Epithelial cell of proximal tubule (primary cell): Measurements from ENCODE around the gene GSTM2. TPM values are rescaled to one million over a fixed set of nuclear protein-coding genes. Genes with fewer than 3 reads are reported as not detected.

Experiments
- DNase-seq: peaks from one replicate; pipeline ENCODE4 v3.0.0-alpha.2; 2011; ENCODE audit warnings: low read depth
- H3K4me3 ChIP-seq: 2 replicates; pipeline ENCODE4 v1.5.1; 2011; ENCODE audit warnings: low read depth, mild to moderate bottlenecking, low read length
- CTCF ChIP-seq: conservative IDR thresholded peaks from 2 replicates; pipeline ENCODE4 v1.5.1; 2012; ENCODE audit warnings: low read depth, mild to moderate bottlenecking, low read length
- total RNA-seq: library from RNA; depleted of rRNA; stranded (reverse); fragments of >200 nt; gene quantifications from 2 replicates; pipeline ENCODE4 v1.2.3, GENCODE V29; 2015

GSTM2 gene
- total RNA-seq, 1 donor from 2014 or later: 8.9 TPM

GRCh38 chr1:109634771-109635750 lies 32.8 kb upstream of the GSTM2 start:
- no peak for DNase-seq
- H3K4me3 ChIP-seq: no peak overlapping the region
- no peak for TF ChIP-seq CTCF

GRCh38 chr1:109635862-109636200 lies 32.0 kb upstream of the GSTM2 start:
- H3K4me3 ChIP-seq: no peak overlapping the region
- TF ChIP-seq CTCF: no peak
- no peak for DNase-seq

- no peak for TF ChIP-seq CTCF
- H3K4me3 ChIP-seq: no peak overlapping the region
- no peak for DNase-seq
Observed at GRCh38 chr1:109636201-109636952, 31.5 kb upstream of the GSTM2 start.

GRCh38 chr1:109637446-109637845 lies 30.4 kb upstream of the GSTM2 start:
- no peak for DNase-seq
- no peak for TF ChIP-seq CTCF
- H3K4me3 ChIP-seq: no peak overlapping the region

GRCh38 chr1:109639063-109639840 lies 28.6 kb upstream of the GSTM2 start:
- DNase-seq: no peak
- no peak overlapping the region for H3K4me3 ChIP-seq
- TF ChIP-seq CTCF: no peak

GRCh38 chr1:109639841-109640184 lies 28.0 kb upstream of the GSTM2 start:
- TF ChIP-seq CTCF: no peak
- no peak for DNase-seq
- no peak overlapping the region for H3K4me3 ChIP-seq
